Fibroblast of mammary gland (primary cell): ENCODE data around the gene RIMS1.
A peak's percentile ranks its signal among the peaks of the same experiment; 100 is the strongest.

Experiments
- DNase-seq: peaks from one replicate; pipeline ENCODE4 v3.0.0-alpha.2; 2010; ENCODE audit warnings: low read depth
- H3K4me3 ChIP-seq: 2 replicates; pipeline ENCODE4 v1.5.1; 2011; ENCODE audit warnings: low read depth, mild to moderate bottlenecking, low read length, moderate library complexity; ENCODE audit not compliant: control insufficient read depth
- TF ChIP-seq, protein P1 (sequence below): conservative IDR thresholded peaks from 2 replicates; pipeline ENCODE4 v1.5.1; 2011; ENCODE audit warnings: low read depth, low read length, inconsistent platforms; ENCODE audit not compliant: control insufficient read depth, insufficient read depth

Gene RIMS1

DNA sequence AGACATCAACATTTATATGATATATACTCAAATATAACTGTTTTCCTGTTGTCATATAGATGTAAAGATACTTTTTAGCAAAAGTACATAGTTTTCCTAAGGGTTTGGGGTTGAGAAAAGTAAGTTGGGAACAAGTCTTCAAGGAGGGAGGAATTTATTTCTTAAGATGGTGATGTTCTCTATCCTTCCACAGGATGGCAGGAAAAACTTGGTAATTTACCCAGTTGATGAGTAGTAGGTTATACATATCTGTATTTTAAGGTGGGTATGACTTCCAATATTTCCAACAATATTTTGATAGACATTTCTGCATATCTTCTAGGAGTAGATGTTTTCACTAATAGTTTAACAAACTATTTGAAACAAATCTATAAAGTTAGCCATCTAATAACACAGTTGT is 254.4 kb downstream of the RIMS1 start:
- no peak overlapping the region for H3K4me3 ChIP-seq
- DNase-seq = peak; percentile 4
- TF ChIP-seq, protein P1, sequence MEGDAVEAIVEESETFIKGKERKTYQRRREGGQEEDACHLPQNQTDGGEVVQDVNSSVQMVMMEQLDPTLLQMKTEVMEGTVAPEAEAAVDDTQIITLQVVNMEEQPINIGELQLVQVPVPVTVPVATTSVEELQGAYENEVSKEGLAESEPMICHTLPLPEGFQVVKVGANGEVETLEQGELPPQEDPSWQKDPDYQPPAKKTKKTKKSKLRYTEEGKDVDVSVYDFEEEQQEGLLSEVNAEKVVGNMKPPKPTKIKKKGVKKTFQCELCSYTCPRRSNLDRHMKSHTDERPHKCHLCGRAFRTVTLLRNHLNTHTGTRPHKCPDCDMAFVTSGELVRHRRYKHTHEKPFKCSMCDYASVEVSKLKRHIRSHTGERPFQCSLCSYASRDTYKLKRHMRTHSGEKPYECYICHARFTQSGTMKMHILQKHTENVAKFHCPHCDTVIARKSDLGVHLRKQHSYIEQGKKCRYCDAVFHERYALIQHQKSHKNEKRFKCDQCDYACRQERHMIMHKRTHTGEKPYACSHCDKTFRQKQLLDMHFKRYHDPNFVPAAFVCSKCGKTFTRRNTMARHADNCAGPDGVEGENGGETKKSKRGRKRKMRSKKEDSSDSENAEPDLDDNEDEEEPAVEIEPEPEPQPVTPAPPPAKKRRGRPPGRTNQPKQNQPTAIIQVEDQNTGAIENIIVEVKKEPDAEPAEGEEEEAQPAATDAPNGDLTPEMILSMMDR = no peak

DNA sequence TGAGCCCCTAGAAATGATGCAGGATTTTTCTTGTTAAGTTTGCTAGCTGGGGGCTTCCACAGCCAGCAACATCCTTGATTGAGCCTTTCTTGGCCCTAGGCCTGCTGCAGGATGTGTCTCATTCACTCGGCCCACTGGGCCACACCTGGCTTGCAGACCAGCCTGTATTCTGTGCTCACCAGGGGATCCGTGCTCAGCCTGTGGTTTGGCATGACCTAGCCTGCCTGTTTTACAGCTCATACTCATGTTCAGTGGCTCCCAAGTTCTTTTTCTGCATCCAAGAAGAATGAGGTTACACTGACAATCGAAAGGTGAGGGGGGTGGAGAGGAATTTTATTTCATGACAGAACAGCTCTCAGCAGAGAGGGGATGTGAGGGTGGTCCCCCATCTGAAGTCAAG is 263.4 kb downstream of the RIMS1 start:
- H3K4me3 ChIP-seq = no peak overlapping the region
- DNase-seq = no peak
- TF ChIP-seq, protein P1 = no peak

DNA sequence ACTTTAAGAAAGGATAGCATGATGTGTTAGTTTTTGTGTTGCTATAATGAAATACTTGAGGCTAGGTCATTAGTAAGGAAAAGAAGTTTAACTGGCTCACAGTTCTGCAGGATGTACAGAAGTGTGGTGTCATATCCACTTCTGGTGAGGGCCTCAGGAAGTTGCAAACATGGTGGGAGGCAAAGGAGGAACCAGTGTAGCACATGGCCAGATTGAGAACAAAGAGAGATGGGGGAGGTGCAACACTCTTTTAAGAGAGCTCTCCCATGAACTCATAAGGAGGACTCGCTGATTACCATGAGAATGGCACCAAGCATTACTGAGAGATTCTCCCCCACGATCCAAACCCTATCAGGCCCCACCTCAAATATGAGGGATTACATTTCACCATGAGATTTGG is 265.4 kb downstream of the RIMS1 start:
- H3K4me3 ChIP-seq = no peak overlapping the region
- DNase-seq = no peak
- TF ChIP-seq, protein P1 = no peak

DNA sequence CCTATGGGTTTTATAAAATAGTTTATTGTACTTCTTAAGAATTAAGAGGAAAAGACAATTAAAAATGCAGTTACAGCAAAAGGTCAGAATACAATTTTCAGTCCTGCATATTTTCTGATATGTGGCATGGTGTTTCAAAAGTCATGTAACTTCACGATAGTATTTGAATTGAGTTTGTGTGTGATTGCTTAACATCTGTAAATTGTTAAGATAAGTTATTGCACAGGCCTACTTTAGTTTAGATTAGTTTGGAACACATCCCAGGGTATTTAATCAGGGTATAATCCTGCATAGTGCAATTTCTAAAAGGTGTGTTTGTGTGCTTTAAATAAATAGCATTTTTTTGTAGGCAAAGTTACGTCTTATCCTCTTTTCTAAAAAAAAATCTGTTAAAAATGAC is 289.6 kb downstream of the RIMS1 start:
- TF ChIP-seq, protein P1 = no peak
- no peak overlapping the region for H3K4me3 ChIP-seq
- DNase-seq = no peak

DNA sequence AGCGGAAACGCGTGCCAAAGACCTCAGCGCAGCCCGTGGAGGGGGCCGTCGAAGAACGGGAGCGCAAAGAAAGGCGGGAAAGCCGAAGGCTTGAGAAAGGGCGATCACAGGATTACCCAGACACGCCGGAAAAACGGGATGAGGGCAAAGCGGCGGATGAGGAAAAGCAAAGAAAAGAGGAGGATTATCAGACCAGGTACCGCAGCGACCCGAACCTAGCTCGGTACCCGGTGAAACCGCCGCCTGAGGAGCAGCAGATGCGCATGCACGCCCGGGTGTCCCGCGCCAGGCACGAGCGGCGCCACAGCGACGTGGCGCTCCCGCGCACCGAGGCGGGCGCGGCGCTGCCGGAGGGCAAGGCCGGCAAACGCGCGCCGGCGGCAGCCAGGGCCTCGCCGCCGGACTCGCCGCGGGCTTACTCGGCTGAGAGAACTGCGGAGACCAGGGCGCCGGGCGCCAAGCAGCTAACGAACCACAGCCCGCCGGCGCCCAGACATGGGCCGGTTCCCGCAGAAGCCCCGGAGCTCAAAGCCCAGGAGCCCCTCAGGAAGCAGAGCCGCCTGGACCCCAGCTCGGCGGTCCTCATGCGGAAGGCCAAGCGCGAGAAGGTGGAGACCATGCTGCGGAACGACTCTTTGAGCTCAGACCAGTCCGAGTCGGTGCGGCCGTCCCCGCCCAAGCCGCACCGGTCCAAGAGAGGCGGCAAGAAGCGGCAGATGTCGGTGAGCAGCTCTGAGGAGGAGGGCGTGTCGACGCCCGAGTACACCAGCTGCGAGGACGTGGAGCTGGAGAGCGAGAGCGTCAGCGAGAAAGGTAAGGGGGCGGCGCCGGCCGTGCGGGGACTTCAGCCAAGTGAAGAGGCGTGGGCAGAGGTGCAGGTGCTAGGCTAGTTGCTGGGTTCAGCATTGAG is 296.2 kb downstream of the RIMS1 start:
- DNase-seq = peak; percentile 4
- H3K4me3 ChIP-seq = peak overlapping the region; percentile 20
- TF ChIP-seq, protein P1 = no peak

DNA sequence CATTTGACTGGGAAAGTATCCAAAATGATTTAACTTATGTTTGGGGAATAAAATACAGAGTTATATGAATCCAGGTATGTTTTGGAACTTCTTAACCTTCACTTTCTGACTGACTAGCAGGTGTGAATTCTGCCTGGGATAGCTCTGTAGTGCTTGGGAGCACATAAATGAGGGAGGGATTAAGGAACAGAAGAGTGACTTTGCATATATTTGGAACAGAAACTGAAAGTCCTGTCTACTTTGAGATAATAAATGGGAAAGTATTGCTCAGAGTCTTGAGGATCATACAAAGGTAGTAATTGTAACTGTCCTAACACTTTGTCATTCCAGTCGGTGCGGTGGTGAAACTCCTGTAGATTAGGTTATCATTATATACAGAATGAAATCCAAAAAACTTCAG is 317.6 kb downstream of the RIMS1 start:
- H3K4me3 ChIP-seq = no peak overlapping the region
- TF ChIP-seq, protein P1 = no peak
- no peak for DNase-seq
